Lower lobe of right lung (tissue), 2 donors: ENCODE measurements around the gene NOL4L. TPM values are rescaled to one million over a fixed set of nuclear protein-coding genes. Genes with fewer than 3 reads are reported as not detected.

Experiments
- ATAC-seq, 2 donors: fragments of 200-7000 bp; cut with Tn5 transposase; one replicate each; pipeline ENCODE4 v1.9.1; 2020 to 2022; ENCODE audit warnings: mild to moderate bottlenecking in 2 of 2, moderate library complexity in 2 of 2
- DNase-seq: peaks from one replicate; pipeline ENCODE4 v3.0.0-alpha.2; 2020
- H3K27ac ChIP-seq: fragments of 200-600 bp; one replicate; pipeline ENCODE4 v1.8.0; 2022
- H3K27me3 ChIP-seq: fragments of 200-600 bp; one replicate; pipeline ENCODE4 v1.8.0; 2022; ENCODE audit warnings: low read depth
- H3K36me3 ChIP-seq: fragments of 200-600 bp; one replicate; pipeline ENCODE4 v1.8.0; 2022; ENCODE audit warnings: mild to moderate bottlenecking
- H3K4me1 ChIP-seq: fragments of 200-600 bp; one replicate; pipeline ENCODE4 v1.8.0; 2022
- H3K4me3 ChIP-seq: fragments of 200-600 bp; one replicate; pipeline ENCODE4 v1.8.0; 2022; ENCODE audit warnings: mild to moderate bottlenecking
- H3K9me3 ChIP-seq: fragments of 200-600 bp; one replicate; pipeline ENCODE4 v1.8.0; 2022
- intact Hi-C: fragments of 100-400 bp; cut with DNase I; formaldehyde crosslinking; loops from one replicate; pipeline ENCODE4 v1.11.0; 2022
- total RNA-seq: library from RNA; stranded (reverse); fragmentation: NEBNext Ultra II Directional; extraction: Animal tissue kit (Norgen Biotek cat#: 25700); gene quantifications from one replicate; pipeline ENCODE4 v1.2.1, GENCODE V29; 2021
- TF ChIP-seq, protein P1 (sequence below): fragments of 200-600 bp; IDR thresholded peaks from one replicate; pipeline ENCODE4 v1.8.0; 2022; ENCODE audit warnings: antibody characterized with exemption, mild to moderate bottlenecking
- donor health status: DM: no; HTN: yes; CAD: no; lungs with severe emphysema.

The NOL4L gene
- total RNA-seq, 1 donor from 2014 or later, result 14.3 TPM

DNA sequence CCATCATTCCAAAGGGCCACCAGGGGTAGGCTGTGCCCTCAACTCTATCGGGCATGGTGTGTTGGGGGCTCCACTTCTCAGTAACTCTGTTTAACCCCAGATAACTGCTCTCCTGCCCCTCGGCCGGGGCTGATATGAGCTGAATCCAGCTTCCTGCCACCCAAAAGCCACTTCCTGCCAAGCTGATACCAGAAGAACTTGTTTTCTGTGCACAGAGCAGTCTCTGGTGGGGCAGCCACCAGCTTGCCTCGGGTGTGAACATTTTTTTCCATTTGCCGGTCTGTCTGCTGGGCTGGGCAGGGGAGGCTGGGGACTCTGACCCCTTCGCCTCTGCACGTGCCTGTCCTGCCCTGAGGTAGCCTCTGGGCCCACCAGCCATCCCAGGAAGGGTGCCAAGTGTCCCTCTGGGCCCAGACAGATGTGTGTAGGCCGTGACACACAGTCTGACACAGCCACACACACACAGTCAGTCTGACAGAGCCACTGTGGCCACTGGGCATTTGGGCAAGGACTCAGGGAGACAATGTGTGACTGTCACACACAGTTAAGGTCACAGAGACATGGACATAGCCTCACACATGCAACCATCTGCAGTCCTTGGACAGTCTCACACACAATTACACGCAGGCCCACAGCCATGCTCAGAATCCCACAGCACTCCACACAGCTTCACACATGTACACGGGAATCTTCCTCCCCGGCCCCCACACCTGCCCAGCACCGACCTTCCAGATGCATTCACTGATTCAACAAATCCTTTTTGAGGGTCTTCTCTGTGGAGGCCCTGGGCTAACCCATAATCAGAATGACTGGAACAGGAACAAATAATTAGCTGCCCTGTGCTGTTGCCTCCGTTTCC lies 45.1 kb downstream of the NOL4L start:
- H3K27me3 ChIP-seq, result no peaks in the 10 kb centered on the region

GRCh38 chr20:32539026-32539816 lies 45.9 kb downstream of the NOL4L start:
- Histone ChIP-seq H3K27ac (peak overlapping the region; percentile 68), H3K27me3 (no peaks in the 10 kb centered on the region), H3K4me1 (peaks cover 37% of the 10 kb centered on the region), H3K9me3 (no peaks in the 10 kb centered on the region), H3K36me3 (no peaks in the 10 kb centered on the region), H3K4me3 (no peak overlapping the region)
- intact Hi-C loops, result no loop called here
- TF ChIP-seq, protein P1, sequence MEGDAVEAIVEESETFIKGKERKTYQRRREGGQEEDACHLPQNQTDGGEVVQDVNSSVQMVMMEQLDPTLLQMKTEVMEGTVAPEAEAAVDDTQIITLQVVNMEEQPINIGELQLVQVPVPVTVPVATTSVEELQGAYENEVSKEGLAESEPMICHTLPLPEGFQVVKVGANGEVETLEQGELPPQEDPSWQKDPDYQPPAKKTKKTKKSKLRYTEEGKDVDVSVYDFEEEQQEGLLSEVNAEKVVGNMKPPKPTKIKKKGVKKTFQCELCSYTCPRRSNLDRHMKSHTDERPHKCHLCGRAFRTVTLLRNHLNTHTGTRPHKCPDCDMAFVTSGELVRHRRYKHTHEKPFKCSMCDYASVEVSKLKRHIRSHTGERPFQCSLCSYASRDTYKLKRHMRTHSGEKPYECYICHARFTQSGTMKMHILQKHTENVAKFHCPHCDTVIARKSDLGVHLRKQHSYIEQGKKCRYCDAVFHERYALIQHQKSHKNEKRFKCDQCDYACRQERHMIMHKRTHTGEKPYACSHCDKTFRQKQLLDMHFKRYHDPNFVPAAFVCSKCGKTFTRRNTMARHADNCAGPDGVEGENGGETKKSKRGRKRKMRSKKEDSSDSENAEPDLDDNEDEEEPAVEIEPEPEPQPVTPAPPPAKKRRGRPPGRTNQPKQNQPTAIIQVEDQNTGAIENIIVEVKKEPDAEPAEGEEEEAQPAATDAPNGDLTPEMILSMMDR, result no peak
- DNase-seq (no peak), ATAC-seq (no peak)

More for the DNA sequence above, 45.1 kb downstream of the NOL4L start:
- Histone ChIP-seq H3K36me3 (no peaks in the 10 kb centered on the region), H3K9me3 (no peaks in the 10 kb centered on the region), H3K4me1 (peaks cover 37% of the 10 kb centered on the region), H3K4me3 (no peak overlapping the region), H3K27ac (peak overlapping the region; percentile 68)
- DNase-seq (peak; percentile 10), ATAC-seq (no peak)
- TF ChIP-seq, protein P1, result no peak
- intact Hi-C loops, result no loop called here

GRCh38 chr20:32538526-32538939 lies 46.6 kb downstream of the NOL4L start:
- H3K27me3 ChIP-seq, result no peaks in the 10 kb centered on the region
- ATAC-seq, result no peak

GRCh38 chr20:32537657-32538525 lies 47.2 kb downstream of the NOL4L start:
- ATAC-seq, result no peak
- no peaks in the 10 kb centered on the region for H3K27me3 ChIP-seq
- no peaks in the 10 kb centered on the region for H3K36me3 ChIP-seq
- intact Hi-C loops, result no loop called here
- H3K27ac ChIP-seq, result peak overlapping the region; percentile 68
- TF ChIP-seq, protein P1, result no peak
- no peaks in the 10 kb centered on the region for H3K9me3 ChIP-seq
- DNase-seq, result no peak
- peaks cover 37% of the 10 kb centered on the region for H3K4me1 ChIP-seq
- peak overlapping the region; percentile 56 for H3K4me3 ChIP-seq

More at GRCh38 chr20:32538526-32538939, 46.6 kb downstream of the NOL4L start:
- TF ChIP-seq, protein P1, result no peak
- Histone ChIP-seq H3K4me3 (no peak overlapping the region), H3K27ac (peak overlapping the region; percentile 68), H3K36me3 (no peaks in the 10 kb centered on the region), H3K4me1 (peaks cover 37% of the 10 kb centered on the region), H3K9me3 (no peaks in the 10 kb centered on the region)
- DNase-seq, result no peak
- intact Hi-C loops, result no loop called here
